Measurements from ENCODE around the gene IL17RA.
A peak's percentile ranks its signal among the peaks of the same experiment; 100 is the strongest.

The IL17RA gene

DNA sequence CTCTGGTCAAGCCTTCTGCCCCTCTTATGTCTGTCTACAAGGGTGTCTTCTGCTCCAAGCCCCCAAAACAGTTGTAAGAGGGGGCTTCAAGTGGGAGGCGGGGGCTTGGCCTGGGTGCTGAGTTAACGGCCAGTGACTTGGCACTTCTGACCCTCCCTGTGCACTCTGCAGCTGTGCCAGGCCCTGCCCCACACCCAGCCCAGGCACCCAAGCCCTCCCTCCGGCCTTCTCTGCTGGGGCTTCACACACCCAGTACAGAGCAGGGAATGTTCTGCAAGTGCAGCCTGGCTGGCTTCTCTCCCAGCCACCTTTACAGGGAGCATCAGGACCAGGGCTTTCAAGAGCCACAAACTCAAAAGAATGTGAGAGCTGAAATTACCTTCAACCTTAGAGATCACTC lies 32.6 kb downstream of the IL17RA start:
- Mint-ChIP-seq H3K36me3 (ENCODE audit: low read depth) (no peaks in the 10 kb centered on the region), H3K4me3 (no peak overlapping the region), H3K9me3 (no peaks in the 10 kb centered on the region), H3K27ac (peak overlapping the region; percentile 70), H3K27me3 (peaks cover 17% of the 10 kb centered on the region), H3K4me1 (peaks cover 54% of the 10 kb centered on the region)
- no peak for DNase-seq
- no peak for ATAC-seq

DNA sequence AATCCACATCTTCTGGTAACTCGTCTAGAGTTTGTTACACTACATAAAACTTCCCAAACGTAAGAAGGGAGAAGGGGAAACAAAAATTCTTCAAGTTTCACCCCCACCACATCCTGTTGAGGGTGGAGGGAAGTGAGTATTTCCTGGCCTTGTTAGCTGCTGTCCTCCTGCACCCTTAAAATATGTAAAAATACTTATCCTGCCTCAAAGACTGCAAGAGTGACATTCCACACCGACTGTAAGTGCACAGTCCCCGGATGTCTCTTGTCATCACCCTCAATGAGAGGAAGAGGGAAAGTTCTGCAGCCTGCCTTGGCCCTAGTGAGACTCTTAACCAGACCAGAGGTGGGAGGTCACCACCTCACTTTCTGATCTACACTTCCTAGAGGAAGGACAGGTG lies 33.1 kb downstream of the IL17RA start:
- Mint-ChIP-seq H3K4me1 (peaks cover 54% of the 10 kb centered on the region), H3K27me3 (peaks cover 22% of the 10 kb centered on the region), H3K36me3 (ENCODE audit: low read depth) (no peaks in the 10 kb centered on the region), H3K4me3 (no peak overlapping the region), H3K27ac (peak overlapping the region; percentile 70), H3K9me3 (no peaks in the 10 kb centered on the region)
- ATAC-seq (no peak), DNase-seq (no peak)

DNA sequence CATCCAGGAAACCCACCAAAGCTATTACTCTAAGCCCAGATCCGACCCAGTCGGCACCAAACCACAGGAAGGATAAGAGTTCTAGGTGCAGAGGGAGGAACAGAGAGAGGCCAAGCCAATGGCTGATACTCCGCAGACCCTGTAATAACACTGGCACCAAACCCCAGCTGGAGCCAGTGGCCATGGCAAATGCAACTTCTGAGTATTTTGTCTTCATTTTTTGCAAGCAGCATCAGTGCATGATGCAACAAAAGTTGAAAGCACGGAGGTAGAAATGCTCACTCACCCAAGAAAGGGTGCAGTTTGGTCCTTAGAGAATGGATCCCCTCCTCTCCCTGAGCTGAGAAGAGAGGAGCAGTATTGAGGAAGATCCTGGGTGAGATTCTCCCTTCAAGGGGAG lies 33.5 kb downstream of the IL17RA start:
- ATAC-seq (no peak), DNase-seq (no peak)
- Mint-ChIP-seq H3K27me3 (peaks cover 24% of the 10 kb centered on the region), H3K4me1 (peaks cover 52% of the 10 kb centered on the region), H3K4me3 (peak overlapping the region; percentile 48), H3K9me3 (no peaks in the 10 kb centered on the region), H3K27ac (peak overlapping the region; percentile 70), H3K36me3 (ENCODE audit: low read depth) (no peaks in the 10 kb centered on the region)

DNA sequence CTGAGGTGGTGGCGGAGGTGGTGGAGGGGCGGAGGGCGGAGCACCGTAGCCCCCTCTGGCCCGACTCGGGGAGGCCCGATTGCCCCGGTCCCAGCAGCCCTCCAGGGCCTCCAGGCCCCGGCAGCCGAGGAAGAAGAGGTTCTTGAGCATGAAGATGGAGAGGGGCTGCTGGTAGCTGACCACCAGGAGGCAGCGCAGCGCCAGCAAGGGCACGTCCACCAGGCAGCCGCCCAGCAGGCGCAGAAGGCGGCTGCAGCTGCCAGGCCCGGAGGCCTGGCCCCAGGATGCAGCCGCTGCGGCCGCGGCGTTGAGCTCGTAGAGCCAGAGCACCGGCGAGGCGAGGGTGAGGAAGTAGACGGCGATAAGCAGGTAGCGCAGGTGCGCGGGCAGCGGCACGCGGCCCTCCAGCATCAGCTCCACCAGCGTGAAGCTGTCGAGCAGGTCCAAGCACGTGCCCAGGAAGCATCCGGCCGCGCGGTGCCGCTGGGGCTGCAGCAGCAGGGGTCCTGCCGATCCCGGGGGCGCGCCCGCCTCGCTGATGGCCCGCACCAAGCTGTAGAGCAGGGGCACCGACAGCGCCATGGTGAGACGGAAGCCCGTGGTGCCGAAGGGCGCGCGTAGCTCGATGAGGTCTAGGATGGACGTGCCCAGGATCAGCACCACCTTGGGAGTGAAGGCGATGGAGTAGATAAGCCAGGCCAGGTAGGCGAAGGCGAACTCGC lies 34.8 kb downstream of the IL17RA start:
- H3K4me3 Mint-ChIP-seq: no peak overlapping the region

DNA sequence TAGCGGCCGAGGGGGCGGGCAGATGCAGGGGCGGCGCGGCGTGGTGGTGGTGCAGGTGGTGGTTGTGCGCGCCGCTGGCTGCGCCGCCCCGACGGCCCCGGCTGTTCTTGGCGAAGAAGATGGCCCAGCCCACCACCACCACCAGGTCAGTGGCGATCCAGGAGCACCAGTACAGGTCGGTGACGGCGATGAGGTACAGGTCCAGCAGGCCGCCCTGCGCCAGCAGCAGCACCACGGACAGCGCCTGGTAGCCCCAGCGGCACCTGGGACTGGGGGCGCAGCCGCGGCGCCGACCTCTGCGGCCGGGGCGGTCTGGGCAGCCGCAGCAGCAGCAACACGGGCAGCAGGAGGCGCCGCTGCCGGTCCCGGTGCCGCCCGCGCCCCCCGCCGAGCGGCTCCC lies 35.5 kb downstream of the IL17RA start:
- DNase-seq (peak; percentile 67), ATAC-seq (peak; percentile 42)
- no peaks in the 10 kb centered on the region for H3K9me3 Mint-ChIP-seq
- H3K27ac Mint-ChIP-seq: no peak overlapping the region
- H3K27me3 Mint-ChIP-seq: peaks cover 27% of the 10 kb centered on the region
- no peak overlapping the region for H3K4me3 Mint-ChIP-seq
- H3K4me1 Mint-ChIP-seq: peaks cover 40% of the 10 kb centered on the region
- H3K36me3 Mint-ChIP-seq (ENCODE audit: low read depth): no peaks in the 10 kb centered on the region

More for the DNA sequence above, 34.8 kb downstream of the IL17RA start:
- Mint-ChIP-seq H3K36me3 (ENCODE audit: low read depth) (no peaks in the 10 kb centered on the region), H3K9me3 (no peaks in the 10 kb centered on the region), H3K4me1 (peaks cover 46% of the 10 kb centered on the region), H3K27ac (no peak overlapping the region), H3K27me3 (peaks cover 27% of the 10 kb centered on the region)
- ATAC-seq: no peak
- DNase-seq: peak; percentile 39

DNA sequence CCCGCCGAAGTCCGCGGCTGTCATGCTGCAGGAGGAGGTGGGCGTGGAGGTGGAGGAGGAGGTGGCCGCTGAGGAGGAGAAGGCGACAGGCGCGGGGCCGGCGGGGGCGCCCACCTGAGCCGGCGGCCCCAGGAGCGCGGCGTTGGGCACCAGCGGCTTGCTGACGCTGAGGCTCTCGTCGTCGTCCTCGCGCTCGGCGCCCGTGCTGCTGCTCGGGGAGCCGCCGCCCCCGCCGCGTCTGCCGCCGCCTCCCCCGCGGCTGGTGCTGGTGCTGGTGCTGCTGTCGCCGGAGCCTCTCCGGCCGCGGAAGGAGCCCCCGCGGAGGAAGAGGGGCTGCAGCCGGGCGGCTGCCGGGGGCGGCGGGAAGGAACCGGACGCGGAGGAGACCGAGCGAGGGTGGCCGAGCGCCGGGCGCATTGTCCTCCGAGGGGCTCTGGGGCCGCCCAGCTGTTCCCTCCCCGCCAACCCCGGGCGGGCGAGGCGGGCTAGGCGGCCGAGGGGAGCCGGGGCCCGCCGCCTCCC lies 36.0 kb downstream of the IL17RA start:
- ATAC-seq: peak; percentile 13
- no peak for DNase-seq
- Mint-ChIP-seq H3K27ac (no peak overlapping the region), H3K27me3 (peaks cover 27% of the 10 kb centered on the region), H3K9me3 (no peaks in the 10 kb centered on the region), H3K4me3 (no peak overlapping the region), H3K4me1 (peaks cover 35% of the 10 kb centered on the region), H3K36me3 (ENCODE audit: low read depth) (no peaks in the 10 kb centered on the region)

DNA sequence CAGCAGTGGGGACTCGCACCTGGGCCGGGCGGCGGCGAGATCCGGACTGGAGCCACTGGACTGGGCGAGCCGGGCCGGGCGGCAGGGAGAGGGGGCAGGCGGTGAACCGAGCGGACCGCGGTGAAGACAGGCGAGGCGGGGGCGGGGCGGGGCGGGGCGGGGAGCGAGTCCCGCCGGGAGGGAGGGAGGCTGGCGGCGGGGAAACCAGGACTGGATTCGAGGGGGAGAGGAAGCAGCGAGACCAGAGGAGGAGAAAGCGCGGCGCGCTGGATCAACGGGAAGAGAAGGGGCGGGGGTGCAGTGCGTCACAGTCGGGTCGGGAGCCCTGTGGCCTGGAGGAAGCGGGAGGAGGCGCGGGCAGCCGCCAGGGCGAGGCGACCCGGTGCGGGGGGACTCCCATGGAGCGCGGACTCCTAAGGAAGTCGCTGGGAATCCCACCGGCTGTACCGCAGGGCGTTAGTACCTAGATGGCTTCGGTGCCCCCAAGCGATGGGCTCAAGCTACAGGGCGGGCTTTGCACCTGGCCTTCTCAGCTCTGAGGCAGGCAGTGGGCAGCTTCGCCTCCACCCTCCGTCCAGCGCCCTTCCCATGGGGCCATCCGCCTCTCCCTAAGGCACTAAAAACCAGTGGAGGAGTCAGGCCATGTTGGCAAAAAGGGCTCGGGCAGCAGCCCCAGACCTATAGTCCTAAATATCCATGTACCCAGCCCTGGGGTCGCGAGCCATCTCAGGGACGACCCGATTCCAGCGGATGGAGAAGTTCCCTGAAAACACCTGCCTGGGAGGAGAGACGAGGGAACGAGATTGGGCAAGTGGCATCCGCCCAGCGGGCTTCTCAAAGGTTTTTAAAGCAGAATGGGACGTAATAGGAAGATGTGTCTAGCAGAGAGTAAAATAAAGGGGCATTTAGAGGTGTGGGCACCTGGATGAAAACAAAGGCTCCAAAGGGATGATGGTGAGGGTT lies 36.7 kb downstream of the IL17RA start, which contains the start of gene TMEM121B:
TMEM121B (minus strand) TSS at position 128 of the 963 bp plus-strand sequence. CDS start 233 bp downstream, outside the sequence.
- peak within 1 kb of the TSS; percentile 43 for H3K4me3 Mint-ChIP-seq
- H3K27ac Mint-ChIP-seq: no peak within 1 kb of the TSS
- peaks cover 27% of the 10 kb centered on the region for H3K27me3 Mint-ChIP-seq
- no peaks in the 10 kb centered on the region for H3K9me3 Mint-ChIP-seq
- H3K4me1 Mint-ChIP-seq: peaks cover 28% of the 10 kb centered on the region
- H3K36me3 Mint-ChIP-seq (ENCODE audit: low read depth): no peaks in the 10 kb centered on the region
- DNase-seq (peak; percentile 34), ATAC-seq (peak; percentile 15)

DNA sequence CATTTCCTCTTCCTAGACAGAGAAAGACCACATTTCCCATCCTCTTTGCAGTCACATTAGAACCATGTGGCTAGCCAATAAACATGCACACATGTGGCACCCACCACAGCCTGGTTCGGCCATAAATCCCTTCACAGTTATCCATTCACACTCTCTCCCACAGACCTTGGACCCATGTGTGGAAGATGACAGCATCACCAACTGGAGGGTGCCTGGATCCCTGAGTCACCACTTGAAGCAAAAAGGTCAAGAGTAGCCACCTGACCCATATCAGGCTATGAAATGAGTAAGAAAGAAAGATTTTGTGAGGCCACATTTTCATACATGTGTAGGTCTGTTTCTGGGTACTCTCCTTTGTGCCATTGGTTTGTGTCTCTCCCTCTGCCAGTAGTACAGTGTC lies 45.4 kb downstream of the IL17RA start:
- Mint-ChIP-seq H3K4me1 (peaks cover 5% of the 10 kb centered on the region), H3K27ac (no peak overlapping the region), H3K27me3 (no peaks in the 10 kb centered on the region), H3K36me3 (ENCODE audit: low read depth) (peaks cover 3% of the 10 kb centered on the region), H3K4me3 (no peak overlapping the region), H3K9me3 (no peaks in the 10 kb centered on the region)
- peak; percentile 79 for ATAC-seq
- no peak for DNase-seq

DNA sequence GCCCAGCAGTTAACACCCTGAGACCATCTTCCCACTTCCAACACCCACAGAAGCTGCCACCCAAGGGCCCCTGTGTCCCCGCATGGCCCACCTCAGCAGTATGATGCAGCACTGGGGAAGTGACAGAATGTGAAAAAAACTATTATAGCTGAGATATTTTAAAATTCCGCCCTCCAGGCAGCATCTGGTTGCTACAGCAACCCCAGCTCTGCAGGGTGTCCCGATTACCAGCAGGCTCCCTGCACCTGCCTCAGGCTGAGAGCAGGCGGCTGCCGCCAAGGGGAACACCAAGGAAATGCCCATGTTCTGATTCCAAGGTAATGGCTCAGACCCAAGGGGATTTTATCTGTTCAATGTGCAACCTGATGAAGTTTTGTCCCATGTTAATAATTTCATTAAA lies 46.9 kb downstream of the IL17RA start:
- DNase-seq (no peak), ATAC-seq (no peak)
- Mint-ChIP-seq H3K27ac (no peak overlapping the region), H3K4me3 (no peak overlapping the region), H3K27me3 (no peaks in the 10 kb centered on the region), H3K36me3 (ENCODE audit: low read depth) (peaks cover 3% of the 10 kb centered on the region), H3K4me1 (peaks cover 5% of the 10 kb centered on the region), H3K9me3 (no peaks in the 10 kb centered on the region)

DNA sequence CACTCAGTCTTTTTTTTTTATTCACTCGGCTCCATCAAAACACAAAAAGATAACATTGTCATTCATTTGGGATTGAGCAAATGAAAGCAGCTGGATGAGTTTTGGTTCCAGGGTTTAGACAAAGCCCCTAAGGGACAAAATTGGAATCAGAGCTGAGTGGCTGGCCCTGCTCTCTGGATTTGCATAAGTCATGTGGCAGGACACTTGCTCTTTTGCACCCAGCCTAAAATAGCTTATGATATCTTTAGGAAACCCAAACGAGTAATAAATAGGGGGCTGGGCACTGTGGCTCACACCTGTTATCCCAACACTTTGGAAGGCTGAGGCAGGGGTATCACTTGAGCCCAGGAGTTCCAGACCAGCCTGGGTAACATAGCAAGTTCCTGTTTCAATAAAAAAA lies 47.3 kb downstream of the IL17RA start:
- no peak overlapping the region for H3K27ac Mint-ChIP-seq
- ATAC-seq: no peak
- H3K27me3 Mint-ChIP-seq: no peaks in the 10 kb centered on the region
- H3K4me1 Mint-ChIP-seq: peaks cover 5% of the 10 kb centered on the region
- no peak overlapping the region for H3K4me3 Mint-ChIP-seq
- peaks cover 3% of the 10 kb centered on the region for H3K36me3 Mint-ChIP-seq (ENCODE audit: low read depth)
- no peak for DNase-seq
- H3K9me3 Mint-ChIP-seq: no peaks in the 10 kb centered on the region

DNA sequence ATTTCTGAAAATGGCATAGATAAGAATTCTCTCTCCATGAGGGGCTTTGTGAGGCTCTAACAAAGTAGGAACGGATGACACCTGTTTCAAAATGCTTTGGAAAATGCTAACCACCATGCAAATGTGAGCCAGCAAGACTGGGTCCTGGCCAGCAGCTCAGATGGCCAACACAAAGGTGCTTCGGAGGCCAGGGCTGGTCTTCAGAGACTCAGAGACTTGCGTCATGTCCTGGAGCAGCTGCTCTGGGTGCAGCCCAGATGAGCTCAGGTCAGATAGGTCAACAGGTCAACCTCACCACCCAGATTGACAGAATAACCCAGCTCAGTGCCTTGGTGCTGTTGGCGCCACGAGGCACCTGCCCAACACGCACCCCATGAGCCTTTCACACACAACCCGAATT lies 48.3 kb downstream of the IL17RA start:
- ATAC-seq (no peak), DNase-seq (no peak)
- H3K27me3 Mint-ChIP-seq: no peaks in the 10 kb centered on the region
- peaks cover 3% of the 10 kb centered on the region for H3K36me3 Mint-ChIP-seq (ENCODE audit: low read depth)
- no peaks in the 10 kb centered on the region for H3K9me3 Mint-ChIP-seq
- H3K4me1 Mint-ChIP-seq: peaks cover 5% of the 10 kb centered on the region
- no peak overlapping the region for H3K4me3 Mint-ChIP-seq
- no peak overlapping the region for H3K27ac Mint-ChIP-seq

DNA sequence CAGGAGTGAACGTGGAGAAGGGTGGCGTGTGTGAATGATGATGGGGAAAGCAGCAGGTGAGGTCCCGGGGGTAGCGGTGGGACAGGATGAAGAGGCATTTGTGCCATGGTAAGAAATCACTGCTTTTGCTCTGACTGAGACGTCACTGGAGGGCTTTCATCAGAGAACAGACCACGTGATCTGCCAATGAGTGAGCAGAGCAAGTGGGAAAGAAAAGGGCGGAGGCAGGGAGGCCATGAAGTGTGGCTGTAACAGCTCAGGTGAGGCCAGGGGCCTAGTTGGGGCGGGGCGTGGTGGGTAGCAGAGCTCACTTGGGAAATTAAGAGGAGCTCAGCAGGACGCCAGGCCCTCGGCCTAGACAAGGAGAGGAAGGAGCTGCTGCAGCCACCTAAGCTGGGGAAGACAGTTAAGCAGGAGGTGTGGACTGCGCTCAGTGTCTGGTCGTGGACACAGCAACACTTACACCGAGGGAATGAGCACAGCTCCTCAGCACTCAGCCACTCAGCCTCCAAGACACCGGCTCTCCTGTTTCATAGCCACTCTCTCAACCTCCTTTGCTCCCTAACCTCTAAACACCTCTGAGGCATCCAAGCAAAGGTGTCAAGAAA lies 50.5 kb downstream of the IL17RA start:
- DNase-seq: no peak
- H3K4me1 Mint-ChIP-seq: peaks cover 2% of the 10 kb centered on the region
- no peaks in the 10 kb centered on the region for H3K9me3 Mint-ChIP-seq
- no peaks in the 10 kb centered on the region for H3K27me3 Mint-ChIP-seq
- H3K27ac Mint-ChIP-seq: no peak overlapping the region
- no peak overlapping the region for H3K4me3 Mint-ChIP-seq
- no peak for ATAC-seq
- H3K36me3 Mint-ChIP-seq (ENCODE audit: low read depth): peaks cover 3% of the 10 kb centered on the region

DNA sequence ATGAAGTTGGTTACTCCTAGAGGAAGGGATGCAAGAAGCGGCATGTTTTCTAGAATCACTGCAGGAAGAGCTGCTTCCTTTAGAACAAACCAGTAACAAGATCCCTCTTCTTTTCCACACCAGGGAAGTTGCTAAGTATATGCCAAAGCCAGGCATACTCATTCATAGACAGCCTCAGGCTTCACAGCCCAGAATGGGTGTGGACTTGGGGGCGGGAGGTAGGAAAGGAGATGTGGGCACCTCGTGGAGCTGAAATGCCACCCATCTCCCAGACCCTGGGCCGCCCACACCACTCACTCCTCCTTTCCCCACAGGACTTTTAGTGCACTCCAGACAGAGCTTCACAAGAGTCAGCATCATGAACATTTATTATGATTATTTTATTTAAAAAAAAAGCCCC lies 52.4 kb downstream of the IL17RA start:
- Mint-ChIP-seq H3K4me1 (no peaks in the 10 kb centered on the region), H3K27ac (no peak overlapping the region), H3K27me3 (no peaks in the 10 kb centered on the region), H3K9me3 (no peaks in the 10 kb centered on the region), H3K36me3 (ENCODE audit: low read depth) (peaks cover 6% of the 10 kb centered on the region), H3K4me3 (no peak overlapping the region)
- no peak for ATAC-seq
- DNase-seq: no peak

DNA sequence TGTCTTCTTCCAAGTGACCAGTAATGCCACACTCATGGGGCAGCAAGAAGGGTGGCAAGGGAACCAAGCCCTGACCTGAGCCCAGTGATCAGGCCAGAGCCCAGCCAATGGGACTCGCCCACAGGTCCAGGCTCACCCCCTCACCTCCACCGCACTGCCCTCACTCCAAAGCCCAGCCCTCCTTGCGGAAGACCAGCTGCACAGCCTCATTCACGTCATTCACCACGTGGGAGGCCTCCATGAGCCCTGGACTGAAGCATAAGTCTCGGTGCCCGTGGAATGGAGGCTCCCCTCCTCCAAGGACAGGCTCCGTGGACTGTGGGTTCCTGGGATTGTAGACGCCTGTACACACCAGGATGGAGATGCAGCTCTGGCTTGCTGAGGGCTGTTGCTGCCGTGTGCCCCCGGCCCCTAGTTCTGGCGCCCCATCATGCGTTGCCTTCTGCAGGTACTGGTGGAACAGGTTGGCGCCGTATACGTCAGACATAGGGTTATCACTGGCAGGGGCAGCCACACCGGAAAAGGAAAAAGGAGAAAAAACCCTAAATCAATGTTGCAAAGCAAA lies 53.1 kb downstream of the IL17RA start:
- H3K4me1 Mint-ChIP-seq: no peaks in the 10 kb centered on the region
- DNase-seq (no peak), ATAC-seq (no peak)
- no peaks in the 10 kb centered on the region for H3K27me3 Mint-ChIP-seq
- H3K9me3 Mint-ChIP-seq: no peaks in the 10 kb centered on the region
- H3K27ac Mint-ChIP-seq: no peak overlapping the region
- no peak overlapping the region for H3K4me3 Mint-ChIP-seq
- peaks cover 10% of the 10 kb centered on the region for H3K36me3 Mint-ChIP-seq (ENCODE audit: low read depth)
